GM12891 (cell line): ENCODE measurements around the gene KCTD3.
A peak's percentile ranks its signal among the peaks of the same experiment; 100 is the strongest.

Experiments used
- DNase-seq: peaks from one replicate; pipeline ENCODE4 v3.0.0; 2011; ENCODE audit warnings: low spot score; ENCODE audit not compliant: insufficient read length
- FAIRE-seq: peaks from 2 replicates; lab custom pipeline; 2011; peaks lifted over from hg19 to GRCh38; lab: Jason Lieb, UNC
- PAX5 ChIP-seq: IDR thresholded peaks from 2 replicates; pipeline ENCODE4 v1.6.1; 2011; ENCODE audit warnings: low read length, moderate library complexity, mild to moderate bottlenecking; ENCODE audit not compliant: insufficient read depth, severe bottlenecking
- POLR2A ChIP-seq: IDR thresholded peaks from 2 replicates; pipeline ENCODE4 v1.6.1; 2011; ENCODE audit warnings: low read depth, low read length, control low read depth
- POLR2AphosphoS5 ChIP-seq: IDR thresholded peaks from 2 replicates; pipeline ENCODE4 v1.6.1; 2011; ENCODE audit warnings: low read depth, low read length, control low read depth
- POU2F2 ChIP-seq: IDR thresholded peaks from 2 replicates; pipeline ENCODE4 v1.6.1; 2011; ENCODE audit warnings: low read depth, mild to moderate bottlenecking, control low read depth, low read length, moderate library complexity
- SPI1 ChIP-seq: IDR thresholded peaks from 2 replicates; pipeline ENCODE4 v1.6.1; 2011; ENCODE audit warnings: low read depth, low read length, control low read depth
- TAF1 ChIP-seq: IDR thresholded peaks from 2 replicates; pipeline ENCODE4 v1.6.1; 2011; ENCODE audit warnings: low read depth, low read length, control low read depth

Gene KCTD3

DNA sequence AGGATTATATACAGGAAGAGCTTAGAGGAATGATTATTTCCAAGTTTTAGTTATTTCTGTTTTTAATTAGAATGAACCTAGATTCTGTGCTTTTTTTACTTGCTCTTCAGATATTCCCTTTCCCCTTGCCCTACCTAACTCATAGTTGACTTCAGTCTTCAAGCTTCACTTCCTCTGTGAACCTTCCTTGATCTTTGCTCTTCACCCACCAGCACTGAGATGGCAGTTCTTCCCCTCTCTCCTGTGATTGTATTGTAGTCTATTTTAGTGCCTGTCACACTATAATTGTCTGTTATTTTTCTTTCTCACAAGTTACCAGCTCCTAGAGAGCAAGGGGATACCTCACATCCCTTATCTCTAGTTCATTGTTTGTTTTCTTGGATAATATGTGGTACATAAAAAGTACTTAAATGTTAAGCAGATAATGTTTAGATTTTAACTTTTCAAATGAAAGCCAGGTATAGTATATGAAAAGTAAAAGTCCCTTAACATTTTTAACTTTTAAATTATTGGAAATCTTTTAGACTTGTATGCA is 33.2 kb downstream of the KCTD3 start:
- DNase-seq: no peak
- peak; percentile 60 for TF ChIP-seq SPI1
- TF ChIP-seq POU2F2: no peak
- TF ChIP-seq POLR2A: no peak
- FAIRE-seq: no peak

DNA sequence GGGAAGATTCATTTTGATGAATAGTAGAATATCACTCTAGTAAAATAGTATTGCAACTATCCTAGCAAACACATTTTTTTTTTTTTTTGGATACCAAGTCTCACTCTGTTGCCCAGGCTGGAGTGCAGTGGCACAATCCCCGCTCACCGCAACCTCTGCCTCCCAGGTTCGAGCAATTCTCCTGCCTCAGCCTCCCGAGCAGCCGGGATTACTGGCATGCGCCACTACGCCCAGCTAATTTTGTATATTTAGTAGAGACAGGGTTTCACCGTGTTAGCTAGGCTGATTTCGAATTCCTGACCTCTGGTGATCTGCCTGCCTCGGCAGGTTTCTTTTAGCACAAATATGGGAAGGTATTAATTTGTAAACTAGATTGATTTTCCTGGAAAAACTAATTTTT is 33.8 kb downstream of the KCTD3 start:
- no peak for DNase-seq
- FAIRE-seq: no peak
- TF ChIP-seq TAF1: no peak

DNA sequence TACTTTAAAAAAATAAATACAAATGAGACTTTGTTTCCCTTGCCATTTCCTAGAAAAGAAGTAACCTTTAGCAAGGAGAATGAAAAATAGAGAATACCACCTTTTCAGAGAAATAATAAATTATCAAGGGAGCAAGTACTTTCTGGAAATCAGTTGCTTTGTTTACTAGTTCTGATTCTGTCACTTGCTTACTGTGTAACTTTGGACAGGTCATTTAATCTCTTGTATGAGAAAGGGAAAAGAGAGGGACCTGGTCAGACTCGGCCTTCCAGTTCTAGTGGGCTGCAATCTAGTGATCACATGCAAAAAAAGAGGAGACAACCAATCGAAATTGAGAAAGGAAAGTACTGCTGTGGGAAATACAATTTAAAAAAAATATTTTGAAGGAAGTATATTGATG is 34.2 kb downstream of the KCTD3 start:
- TF ChIP-seq POU2F2 (no peak), PAX5 (no peak), SPI1 (no peak), POLR2A (no peak)
- DNase-seq (no peak), FAIRE-seq (no peak)

- TF ChIP-seq PAX5 (no peak), POLR2AphosphoS5 (no peak), TAF1 (no peak), POLR2A (no peak)
- no peak for DNase-seq
- FAIRE-seq: no peak
Measured at GRCh38 chr1:215603319-215603718, 36.2 kb downstream of the KCTD3 start.

DNA sequence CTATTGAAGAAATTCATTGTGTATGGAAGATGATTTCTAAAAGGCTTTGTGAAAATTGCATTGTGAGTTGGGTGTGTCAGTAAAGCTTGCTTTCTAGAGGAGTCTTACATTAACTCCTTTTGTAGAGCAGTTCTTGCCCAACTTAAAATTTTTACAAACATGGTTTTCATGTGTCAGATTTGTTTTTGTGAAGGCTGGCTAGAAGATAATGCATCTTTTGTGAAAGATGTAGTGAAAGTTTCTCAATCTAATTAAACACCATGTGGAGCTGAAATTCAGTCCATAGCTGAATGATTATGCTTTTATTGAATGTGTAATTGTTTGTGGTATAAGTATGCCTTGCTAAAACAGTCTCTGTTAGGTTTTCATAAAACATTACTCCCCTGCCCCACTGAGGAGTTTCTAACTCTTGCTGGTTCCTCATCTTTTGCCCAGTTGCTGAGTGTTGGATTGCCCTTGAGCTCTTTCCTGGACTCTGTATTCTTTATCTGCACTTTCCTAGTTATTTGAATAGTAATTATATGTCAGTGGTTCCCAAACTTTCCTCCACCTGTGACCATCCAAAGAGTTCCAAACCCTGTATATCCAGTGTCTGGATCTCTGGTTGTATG is 38.0 kb downstream of the KCTD3 start:
- no peak for TF ChIP-seq SPI1
- FAIRE-seq (no peak), DNase-seq (no peak)

DNA sequence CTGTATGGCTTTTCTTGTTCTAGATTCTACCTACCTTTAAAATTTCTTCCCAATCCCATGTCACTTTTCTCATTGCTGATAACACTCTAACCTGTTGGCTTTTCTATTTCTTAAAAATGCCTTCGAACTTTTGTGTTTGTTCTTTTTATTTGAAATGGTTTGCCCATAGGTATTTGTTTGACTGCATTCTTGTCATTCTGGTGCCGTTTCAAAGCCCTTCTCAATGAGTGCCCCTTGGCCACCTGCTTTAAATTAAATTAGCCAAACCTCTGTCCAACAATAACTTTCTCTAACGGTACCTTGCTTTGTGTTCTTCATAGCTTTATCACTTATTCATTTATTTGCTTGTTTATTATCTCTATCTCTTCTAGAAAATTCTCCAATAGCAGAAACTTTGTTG is 38.9 kb downstream of the KCTD3 start:
- FAIRE-seq: no peak
- TF ChIP-seq POU2F2: no peak
- no peak for TF ChIP-seq TAF1
- TF ChIP-seq SPI1: no peak
- TF ChIP-seq POLR2AphosphoS5: no peak
- no peak for TF ChIP-seq PAX5
- TF ChIP-seq POLR2A: no peak
- no peak for DNase-seq

DNA sequence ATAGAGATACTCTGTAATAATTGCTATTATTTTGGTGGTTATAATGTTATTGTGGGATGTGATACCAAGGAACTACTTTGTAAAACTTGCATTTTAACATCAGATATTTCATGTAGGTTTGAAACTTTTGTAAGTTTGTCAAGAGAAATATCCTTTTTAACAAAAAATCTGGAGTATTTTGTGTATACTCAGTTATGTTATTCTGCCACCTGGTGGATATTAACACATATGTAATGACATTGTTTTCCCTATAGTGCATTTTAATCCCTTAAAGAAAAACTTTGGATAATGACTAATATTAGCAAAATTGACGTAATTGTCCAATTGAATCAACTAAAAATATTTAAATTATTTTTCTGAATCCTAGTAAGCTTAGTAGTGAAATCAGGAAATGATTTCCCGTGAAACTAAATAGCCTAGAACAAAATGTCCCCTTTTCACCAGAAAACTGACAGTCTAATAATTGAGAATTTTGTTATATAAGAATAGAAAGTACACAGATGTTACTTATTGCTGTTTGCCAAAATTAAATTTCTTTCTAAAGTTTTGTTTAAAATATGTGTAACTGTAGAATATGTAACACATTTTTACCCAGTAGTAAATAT is 39.6 kb downstream of the KCTD3 start:
- TF ChIP-seq PAX5 (no peak), POLR2AphosphoS5 (no peak), SPI1 (no peak), TAF1 (no peak), POU2F2 (no peak), POLR2A (no peak)
- FAIRE-seq: no peak
- DNase-seq: no peak

DNA sequence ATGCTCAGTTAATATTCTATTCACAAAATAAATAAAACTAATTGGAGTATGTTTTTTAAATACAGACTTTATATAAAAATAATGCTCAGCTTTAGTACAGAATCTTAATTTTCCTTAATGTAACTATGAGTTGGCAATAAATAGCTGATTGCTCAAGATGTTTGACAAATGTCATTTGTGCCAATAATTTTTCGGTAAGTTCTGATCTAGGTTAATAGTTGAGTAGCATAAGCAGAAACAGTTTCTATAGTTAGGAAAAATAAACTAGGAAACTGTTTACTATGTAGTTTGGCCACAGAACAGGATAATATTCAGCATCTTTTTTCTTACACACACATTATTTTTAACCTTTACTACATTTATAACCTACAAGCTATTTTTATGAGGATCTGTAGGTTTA is 40.3 kb downstream of the KCTD3 start:
- DNase-seq (no peak), FAIRE-seq (no peak)
- TF ChIP-seq PAX5 (no peak), POLR2A (no peak), TAF1 (no peak), POU2F2 (no peak), SPI1 (no peak), POLR2AphosphoS5 (no peak)

DNA sequence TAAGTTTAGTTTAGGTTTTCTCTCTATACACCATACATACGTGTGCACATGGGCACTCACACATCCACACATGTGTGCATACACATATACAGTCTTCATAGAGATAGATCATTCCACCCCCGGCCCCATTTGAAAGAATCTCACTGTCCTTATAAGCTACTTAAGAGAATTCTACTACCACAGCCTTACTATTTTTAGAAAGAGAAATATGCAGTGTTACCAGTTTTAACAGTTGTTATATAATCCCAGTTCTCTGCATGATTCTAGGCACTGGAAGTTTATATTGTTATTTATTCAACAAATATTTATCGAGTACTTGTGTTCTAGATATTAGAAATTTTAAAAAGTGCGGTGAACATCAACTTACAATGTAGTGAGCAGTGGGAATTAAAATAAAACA is 41.5 kb downstream of the KCTD3 start:
- no peak for FAIRE-seq
- DNase-seq: no peak

DNA sequence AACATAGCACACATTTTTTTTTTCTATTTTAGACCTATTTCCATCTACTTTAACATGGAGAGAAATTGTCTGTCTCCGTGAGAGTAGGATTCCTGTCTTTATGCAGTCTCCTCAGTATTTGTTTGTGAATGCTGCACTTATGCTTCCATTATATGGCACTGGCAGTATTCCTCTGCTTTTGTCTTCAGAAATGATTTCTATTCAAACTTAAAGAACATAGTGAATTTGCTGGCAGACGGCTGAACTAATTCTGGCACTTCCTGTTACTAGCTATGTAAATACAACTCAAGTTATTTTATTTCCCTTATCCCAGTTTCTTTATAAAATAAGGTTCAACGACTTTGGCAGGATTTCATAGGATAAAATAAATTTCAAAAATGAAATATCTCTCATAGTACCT is 45.3 kb downstream of the KCTD3 start:
- DNase-seq (no peak), FAIRE-seq (no peak)
- TF ChIP-seq POLR2AphosphoS5 (no peak), POU2F2 (no peak), POLR2A (no peak), TAF1 (no peak), SPI1 (no peak), PAX5 (no peak)

More for the DNA sequence above, 41.5 kb downstream of the KCTD3 start:
- TF ChIP-seq SPI1 (no peak), POLR2AphosphoS5 (no peak), TAF1 (no peak), POU2F2 (no peak)

DNA sequence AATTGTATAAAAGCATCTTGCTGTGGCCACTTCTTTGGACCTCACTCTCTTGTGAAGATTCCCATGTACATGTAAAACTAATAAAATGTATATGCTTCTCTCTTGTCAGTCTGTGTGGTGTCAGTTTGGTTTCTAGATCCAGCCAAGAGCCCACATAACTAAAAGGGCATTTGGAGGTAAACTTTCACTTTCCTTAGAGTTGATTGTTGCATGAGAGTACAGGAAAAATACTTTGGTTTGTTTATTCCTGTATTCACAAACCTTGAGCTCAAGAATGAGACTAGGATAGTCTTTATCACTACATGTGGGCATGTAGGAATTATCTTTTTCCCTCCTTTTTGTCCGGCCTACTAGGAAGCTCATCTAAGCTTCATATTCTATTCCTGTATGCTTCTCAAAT is 50.9 kb downstream of the KCTD3 start:
- no peak for TF ChIP-seq POLR2A
- no peak for TF ChIP-seq PAX5
- no peak for TF ChIP-seq POU2F2
- no peak for TF ChIP-seq SPI1
- FAIRE-seq: no peak
- DNase-seq: no peak
